ENCODE data around the gene MARK3. TPM values are rescaled to one million over a fixed set of nuclear protein-coding genes. Genes with fewer than 3 reads are reported as not detected.

Gene MARK3
- total RNA-seq, 1 experiment from 2014 or later, result 189 TPM

- Histone ChIP-seq H3K9me2 (ENCODE audit: insufficient read depth) (peaks cover 4% of the 10 kb centered on the region; the same call in 1 of the 2 replicates), H3K79me2 (ENCODE audit: low read depth) (no peaks in the 10 kb centered on the region), H3K4me3 (no peak overlapping the region), H3K9me3 (ENCODE audit: insufficient read depth, low read depth) (0 out of 2 replicates have a peak, but pooled peaks cover 3% of the 10 kb centered on the region), H3K27ac (no peak overlapping the region), H3K4me2 (no peak overlapping the region), H3K4me1 (replicated peaks; ENCODE audit: insufficient read depth) (peaks cover 18% of the 10 kb centered on the region), H3K36me3 (ENCODE audit: low read depth) (no peaks in the 10 kb centered on the region), H3K27me3 (ENCODE audit: insufficient read depth, low read depth) (no peaks in the 10 kb centered on the region), H3F3A (ENCODE audit: insufficient read depth, low read depth) (peaks cover 15% of the 10 kb centered on the region), H4K20me1 (ENCODE audit: insufficient read depth) (no peaks in the 10 kb centered on the region), H2AFZ (no peak overlapping the region)
- no TSS peak for BruUV-seq (replicated peaks)
- peak; percentile 32 to 55 for DNase-seq
- CTCF ChIA-PET, result interaction anchor here (0.6 kb wide), 1 partner anchor 117 kb away, joined by 5 read pairs; no protein-coding TSS in a partner anchor
- TF ChIP-seq EZH2 (IDR thresholded peaks at IDR 0.05; ENCODE audit: low read depth) (no peak), CTCF (conservative IDR thresholded peaks at IDR 0.05) (no peak)
- POLR2A ChIA-PET (ENCODE audit: unreplicated experiment), result interaction anchor here (0.6 kb wide), 1 partner anchor 665 kb away, joined by 10 read pairs; no protein-coding TSS in a partner anchor
- intact Hi-C loops (cut with micrococcal nuclease; ENCODE audit: unreplicated experiment), result no loop called here
These were observed 7.6 kb upstream of the MARK3 start for GRCh38 chr14:103377522-103378037.

- no peaks in the 10 kb centered on the region for H3K36me3 ChIP-seq (ENCODE audit: low read depth)
- no peak overlapping the region for H3K4me3 ChIP-seq
- no peak for DNase-seq
- ChIA-PET CTCF (interaction anchor here (0.6 kb wide), 1 partner anchor 117 kb away, joined by 5 read pairs; no protein-coding TSS in a partner anchor), POLR2A (ENCODE audit: unreplicated experiment) (interaction anchor here (0.6 to 0.7 kb wide), 2 partner anchors 485 to 666 kb away, joined by 3 to 10 read pairs; no protein-coding TSS in a partner anchor)
- 0 out of 2 replicates have a peak, but pooled peaks cover 3% of the 10 kb centered on the region for H3K9me3 ChIP-seq (ENCODE audit: insufficient read depth, low read depth)
- H3K9me2 ChIP-seq (ENCODE audit: insufficient read depth), result peaks cover 4% of the 10 kb centered on the region; the same call in 1 of the 2 replicates
- H3K27me3 ChIP-seq (ENCODE audit: insufficient read depth, low read depth), result no peaks in the 10 kb centered on the region
- H3K4me1 ChIP-seq (replicated peaks; ENCODE audit: insufficient read depth), result peaks cover 11% of the 10 kb centered on the region
- TF ChIP-seq CTCF (conservative IDR thresholded peaks at IDR 0.05) (no peak), EZH2 (IDR thresholded peaks at IDR 0.05; ENCODE audit: low read depth) (no peak)
- intact Hi-C loops (cut with micrococcal nuclease; ENCODE audit: unreplicated experiment), result no loop called here
- H3K4me2 ChIP-seq, result no peak overlapping the region
- no peak overlapping the region for H3K27ac ChIP-seq
- no peak overlapping the region for H2AFZ ChIP-seq
- H3F3A ChIP-seq (ENCODE audit: insufficient read depth, low read depth), result peaks cover 8% of the 10 kb centered on the region
- no TSS peak for BruUV-seq (replicated peaks)
- H4K20me1 ChIP-seq (ENCODE audit: insufficient read depth), result no peaks in the 10 kb centered on the region
- no peaks in the 10 kb centered on the region for H3K79me2 ChIP-seq (ENCODE audit: low read depth)
These were observed 7.0 kb upstream of the MARK3 start for GRCh38 chr14:103378038-103378854.

GRCh38 chr14:103380719-103381377 is 4.4 kb upstream of the MARK3 start:
- H3K36me3 ChIP-seq (ENCODE audit: low read depth), result no peaks in the 10 kb centered on the region
- H3K79me2 ChIP-seq (ENCODE audit: low read depth), result peaks cover 17% of the 10 kb centered on the region
- no TSS peak for BruUV-seq (replicated peaks)
- 0 out of 2 replicates have a peak, but pooled peaks cover 3% of the 10 kb centered on the region for H3K9me3 ChIP-seq (ENCODE audit: insufficient read depth, low read depth)
- CTCF ChIA-PET, result interaction anchor here (0.6 kb wide), 1 partner anchor 25 kb away, joined by 6 read pairs; no protein-coding TSS in a partner anchor
- peaks cover under 1% of the 10 kb centered on the region; the same call in 1 of the 2 replicates for H4K20me1 ChIP-seq (ENCODE audit: insufficient read depth)
- POLR2A ChIA-PET (ENCODE audit: unreplicated experiment), result no interaction called here
- H3F3A ChIP-seq (ENCODE audit: insufficient read depth, low read depth), result peaks cover under 1% of the 10 kb centered on the region; the same call in 1 of the 2 replicates
- DNase-seq, result peak in 1 of 2 experiments; percentile 58
- intact Hi-C loops (cut with micrococcal nuclease; ENCODE audit: unreplicated experiment), result no loop called here
- no peak overlapping the region for H2AFZ ChIP-seq
- TF ChIP-seq EZH2 (IDR thresholded peaks at IDR 0.05; ENCODE audit: low read depth) (no peak), CTCF (conservative IDR thresholded peaks at IDR 0.05) (no peak)
- H3K27me3 ChIP-seq (ENCODE audit: insufficient read depth, low read depth), result no peaks in the 10 kb centered on the region
- peaks cover 4% of the 10 kb centered on the region; the same call in 1 of the 2 replicates for H3K9me2 ChIP-seq (ENCODE audit: insufficient read depth)
- peaks cover 14% of the 10 kb centered on the region for H3K4me1 ChIP-seq (replicated peaks; ENCODE audit: insufficient read depth)
- no peak overlapping the region for H3K4me2 ChIP-seq
- H3K4me3 ChIP-seq, result no peak overlapping the region
- no peak overlapping the region for H3K27ac ChIP-seq

Data from PC-9 (cell line).